Hepatocyte (in vitro differentiated cells): ENCODE data around the gene TMEFF1. TPM values are rescaled to one million over a fixed set of nuclear protein-coding genes. Genes with fewer than 3 reads are reported as not detected.

Experiments
- DNase-seq: peaks from one replicate; pipeline ENCODE4 v3.0.0-alpha.2; 2016; ENCODE audit warnings: low spot score
- H2AFZ ChIP-seq: fragments of 200-600 bp; sonication (generic); 2 replicates; pipeline ENCODE4 v1.6.0; 2016; ENCODE audit warnings: antibody characterized with exemption, mild to moderate bottlenecking
- H3K27ac ChIP-seq: fragments of 200-600 bp; sonication (generic); 2 replicates; pipeline ENCODE4 v1.5.1; 2016; ENCODE audit warnings: mild to moderate bottlenecking
- H3K27me3 ChIP-seq: fragments of 200-600 bp; sonication (generic); 2 replicates; pipeline ENCODE4 v1.6.1; 2016
- H3K36me3 ChIP-seq: fragments of 200-600 bp; sonication (generic); replicated peaks from 2 replicates; pipeline ENCODE4 v1.5.1; 2016; ENCODE audit warnings: low read depth; ENCODE audit not compliant: insufficient read depth
- H3K4me1 ChIP-seq: fragments of 200-600 bp; sonication (generic); 2 replicates; pipeline ENCODE4 v1.5.1; 2016; ENCODE audit warnings: mild to moderate bottlenecking, moderate library complexity; ENCODE audit not compliant: insufficient read depth
- H3K4me2 ChIP-seq: fragments of 200-600 bp; sonication (generic); 2 replicates; pipeline ENCODE4 v1.6.0; 2016
- H3K4me3 ChIP-seq: fragments of 200-600 bp; sonication (generic); 2 replicates; pipeline ENCODE4 v1.5.1; 2016; ENCODE audit warnings: mild to moderate bottlenecking
- H3K79me2 ChIP-seq: fragments of 200-600 bp; sonication (generic); 2 replicates; pipeline ENCODE4 v1.6.0; 2017; ENCODE audit warnings: mild to moderate bottlenecking
- H3K9me2 ChIP-seq: fragments of 200-600 bp; sonication (generic); replicated peaks from 2 replicates; pipeline ENCODE4 v1.6.0; 2017; ENCODE audit warnings: mild to moderate bottlenecking; ENCODE audit not compliant: insufficient read depth
- H3K9me3 ChIP-seq: fragments of 200-600 bp; sonication (generic); 2 replicates; pipeline ENCODE4 v1.5.1; 2016; ENCODE audit warnings: low read depth, mild to moderate bottlenecking
- H4K20me1 ChIP-seq: fragments of 200-600 bp; sonication (generic); 2 replicates; pipeline ENCODE4 v1.6.0; 2016; ENCODE audit warnings: mild to moderate bottlenecking; ENCODE audit not compliant: insufficient read depth, poor library complexity, severe bottlenecking
- EZH2 ChIP-seq: fragments of 200-600 bp; sonication (generic); IDR thresholded peaks from 2 replicates; pipeline ENCODE4 v1.6.1; 2016; ENCODE audit warnings: antibody characterized with exemption, mild to moderate bottlenecking, borderline replicate concordance
- EZH2phosphoT487 ChIP-seq: fragments of 200-600 bp; sonication (generic); IDR thresholded peaks from one replicate; pipeline ENCODE4 v1.6.1; 2018; ENCODE audit warnings: antibody characterized with exemption, mild to moderate bottlenecking, low read depth, moderate library complexity; ENCODE audit not compliant: unreplicated experiment, severe bottlenecking
- WGBS: methylation state at CpG from one replicate; pipeline ENCODE4 v1.1.6; 2016; ENCODE audit warnings: low lambda C conversion rate; ENCODE audit errors: missing lambda C conversion rate; 5-methylcytosine and 5-hydroxymethylcytosine counted together
- polyA plus RNA-seq: library from polyadenylated mRNA; unstranded; fragments of >200 nt; fragmentation: Nextera tagmentation; extraction: Ambion mirVana; gene quantifications from 2 replicates; pipeline ENCODE4 v1.2.1, GENCODE V29; 2016
- total RNA-seq: library from RNA; depleted of rRNA; stranded (reverse); fragments of >200 nt; gene quantifications from 2 replicates; pipeline ENCODE4 v1.2.3, GENCODE V29; 2014
- TF ChIP-seq, protein P1 (sequence below): fragments of 200-600 bp; sonication (generic); IDR thresholded peaks from 2 replicates; pipeline ENCODE4 v1.5.1; 2016; ENCODE audit warnings: antibody characterized with exemption, mild to moderate bottlenecking; ENCODE audit not compliant: poor library complexity

The TMEFF1 gene
- total and polyA plus RNA-seq, 2 experiments from 2014 or later = 5.9 to 8.7 TPM

DNA sequence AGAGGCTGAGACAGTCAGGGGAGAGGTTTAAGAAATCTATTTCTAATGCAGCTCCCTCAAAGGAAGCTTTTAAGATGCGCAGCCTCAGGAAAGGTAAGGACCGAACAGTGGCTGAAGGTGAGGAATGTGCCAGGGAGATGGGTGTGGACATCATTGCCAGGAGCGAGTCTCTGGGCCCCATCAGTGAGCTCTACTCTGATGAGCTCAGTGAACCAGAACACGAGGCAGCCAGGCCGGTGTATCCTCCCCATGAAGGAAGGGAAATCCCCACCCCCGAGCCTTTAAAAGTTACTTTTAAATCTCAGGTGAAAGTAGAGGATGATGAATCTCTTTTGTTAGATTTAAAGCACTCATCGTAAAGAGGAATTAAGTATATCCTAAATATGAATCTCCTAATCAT lies 113.1 kb downstream of the TMEFF1 start:
- H3K4me3 ChIP-seq = no peak overlapping the region
- H3K79me2 ChIP-seq = no peaks in the 10 kb centered on the region
- H2AFZ ChIP-seq = no peak overlapping the region

DNA sequence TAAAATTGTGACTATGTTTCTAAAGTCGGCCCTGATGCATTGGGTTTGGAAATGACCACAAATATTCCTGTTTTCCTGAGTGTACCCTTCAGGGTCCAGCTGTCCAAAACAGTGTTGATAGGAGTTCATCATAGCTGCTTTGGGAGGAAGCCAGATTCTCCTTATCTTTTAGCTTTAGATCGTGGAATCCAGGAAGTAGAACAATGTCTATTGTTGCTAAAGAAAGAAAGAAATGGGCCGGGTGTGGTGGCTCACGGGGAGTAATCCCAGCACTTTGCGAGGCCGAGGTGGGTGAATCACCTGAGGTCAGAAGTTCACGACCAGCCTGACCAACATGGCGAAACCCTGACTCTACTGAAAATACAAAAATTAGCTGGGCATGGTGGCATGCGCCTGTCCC lies 114.4 kb downstream of the TMEFF1 start:
- WGBS = 73% methylated on average over 9 of the region's 9 CpGs
- no peaks in the 10 kb centered on the region for H3K4me1 ChIP-seq
- no peak overlapping the region for H3K27ac ChIP-seq
- no peaks in the 10 kb centered on the region for H3K9me2 ChIP-seq
- TF ChIP-seq EZH2phosphoT487 = no peak
- no peak for TF ChIP-seq EZH2
- TF ChIP-seq, protein P1, sequence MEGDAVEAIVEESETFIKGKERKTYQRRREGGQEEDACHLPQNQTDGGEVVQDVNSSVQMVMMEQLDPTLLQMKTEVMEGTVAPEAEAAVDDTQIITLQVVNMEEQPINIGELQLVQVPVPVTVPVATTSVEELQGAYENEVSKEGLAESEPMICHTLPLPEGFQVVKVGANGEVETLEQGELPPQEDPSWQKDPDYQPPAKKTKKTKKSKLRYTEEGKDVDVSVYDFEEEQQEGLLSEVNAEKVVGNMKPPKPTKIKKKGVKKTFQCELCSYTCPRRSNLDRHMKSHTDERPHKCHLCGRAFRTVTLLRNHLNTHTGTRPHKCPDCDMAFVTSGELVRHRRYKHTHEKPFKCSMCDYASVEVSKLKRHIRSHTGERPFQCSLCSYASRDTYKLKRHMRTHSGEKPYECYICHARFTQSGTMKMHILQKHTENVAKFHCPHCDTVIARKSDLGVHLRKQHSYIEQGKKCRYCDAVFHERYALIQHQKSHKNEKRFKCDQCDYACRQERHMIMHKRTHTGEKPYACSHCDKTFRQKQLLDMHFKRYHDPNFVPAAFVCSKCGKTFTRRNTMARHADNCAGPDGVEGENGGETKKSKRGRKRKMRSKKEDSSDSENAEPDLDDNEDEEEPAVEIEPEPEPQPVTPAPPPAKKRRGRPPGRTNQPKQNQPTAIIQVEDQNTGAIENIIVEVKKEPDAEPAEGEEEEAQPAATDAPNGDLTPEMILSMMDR = no peak
- H3K79me2 ChIP-seq = no peaks in the 10 kb centered on the region
- DNase-seq = no peak
- H4K20me1 ChIP-seq = no peaks in the 10 kb centered on the region
- H3K4me3 ChIP-seq = no peak overlapping the region
- no peak overlapping the region for H2AFZ ChIP-seq
- H3K4me2 ChIP-seq = no peak overlapping the region
- no peaks in the 10 kb centered on the region for H3K36me3 ChIP-seq
- no peaks in the 10 kb centered on the region for H3K9me3 ChIP-seq
- H3K27me3 ChIP-seq = no peaks in the 10 kb centered on the region

More for the DNA sequence above, 113.1 kb downstream of the TMEFF1 start:
- no peak for TF ChIP-seq EZH2phosphoT487
- Histone ChIP-seq H3K27me3 (no peaks in the 10 kb centered on the region), H3K4me1 (no peaks in the 10 kb centered on the region), H3K9me2 (no peaks in the 10 kb centered on the region), H3K9me3 (no peaks in the 10 kb centered on the region), H3K4me2 (no peak overlapping the region), H3K36me3 (no peaks in the 10 kb centered on the region), H4K20me1 (no peaks in the 10 kb centered on the region), H3K27ac (no peak overlapping the region)
- WGBS = 92% methylated on average over 7 of the region's 7 CpGs
- no peak for DNase-seq

DNA sequence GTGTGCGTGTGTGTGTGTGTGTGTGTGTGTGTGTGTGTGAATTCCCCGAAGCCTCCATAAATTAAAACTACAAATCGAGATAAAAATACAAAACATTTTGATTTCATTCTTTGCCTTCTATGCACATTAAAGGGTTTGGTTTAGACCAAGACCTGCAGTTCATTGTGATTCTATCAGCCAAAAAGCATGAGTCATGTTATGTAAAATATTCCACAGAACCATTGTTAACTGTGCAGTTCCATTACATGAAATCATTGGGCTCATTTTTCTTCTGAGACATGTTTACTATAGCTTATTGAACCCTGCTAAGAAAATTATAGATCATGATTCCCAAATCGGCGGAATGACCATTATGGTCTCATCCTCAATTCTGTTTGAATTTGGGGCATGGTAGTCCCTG lies 116.6 kb downstream of the TMEFF1 start:
- TF ChIP-seq, protein P1 = no peak
- no peak for TF ChIP-seq EZH2phosphoT487
- TF ChIP-seq EZH2 = no peak
- no peaks in the 10 kb centered on the region for H3K4me1 ChIP-seq
- H3K79me2 ChIP-seq = no peaks in the 10 kb centered on the region
- no peak overlapping the region for H3K27ac ChIP-seq
- no peaks in the 10 kb centered on the region for H3K9me3 ChIP-seq
- H3K4me2 ChIP-seq = no peak overlapping the region
- no peaks in the 10 kb centered on the region for H3K36me3 ChIP-seq
- H3K9me2 ChIP-seq = no peaks in the 10 kb centered on the region
- 93% methylated on average over 5 of the region's 5 CpGs for WGBS
- H3K4me3 ChIP-seq = no peak overlapping the region
- no peaks in the 10 kb centered on the region for H4K20me1 ChIP-seq
- H2AFZ ChIP-seq = no peak overlapping the region
- no peaks in the 10 kb centered on the region for H3K27me3 ChIP-seq
- DNase-seq = no peak

DNA sequence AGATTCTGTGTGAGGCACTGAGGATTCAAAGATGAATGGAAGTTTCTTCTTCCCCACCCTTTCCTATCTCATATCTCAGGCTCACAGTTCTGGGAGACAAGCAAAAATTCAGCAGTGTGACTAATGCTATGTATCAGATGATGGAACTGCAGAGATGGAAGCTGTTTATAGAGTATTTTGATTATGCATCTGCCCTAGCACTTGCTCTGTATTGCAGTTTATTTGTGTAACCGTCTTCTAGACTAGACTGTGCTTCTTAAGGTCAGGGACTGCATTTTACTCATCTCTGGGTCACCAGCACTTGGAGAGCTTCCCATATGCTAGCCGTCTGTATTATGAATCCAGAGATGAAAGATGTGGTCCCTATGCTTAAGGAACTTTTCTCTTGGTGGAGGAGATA lies 117.5 kb downstream of the TMEFF1 start:
- no peak for DNase-seq
- 88% methylated on average over 2 of the region's 2 CpGs for WGBS
- H4K20me1 ChIP-seq = no peaks in the 10 kb centered on the region
- TF ChIP-seq, protein P1 = no peak
- TF ChIP-seq EZH2 = no peak
- TF ChIP-seq EZH2phosphoT487 = no peak
- no peaks in the 10 kb centered on the region for H3K4me1 ChIP-seq
- no peak overlapping the region for H3K4me3 ChIP-seq
- H3K36me3 ChIP-seq = no peaks in the 10 kb centered on the region
- no peak overlapping the region for H2AFZ ChIP-seq
- H3K4me2 ChIP-seq = no peak overlapping the region
- no peaks in the 10 kb centered on the region for H3K79me2 ChIP-seq
- no peak overlapping the region for H3K27ac ChIP-seq
- no peaks in the 10 kb centered on the region for H3K9me2 ChIP-seq
- no peaks in the 10 kb centered on the region for H3K27me3 ChIP-seq
- no peaks in the 10 kb centered on the region for H3K9me3 ChIP-seq
